ENCODE results near the gene ARHGDIA.

The ARHGDIA gene

DNA sequence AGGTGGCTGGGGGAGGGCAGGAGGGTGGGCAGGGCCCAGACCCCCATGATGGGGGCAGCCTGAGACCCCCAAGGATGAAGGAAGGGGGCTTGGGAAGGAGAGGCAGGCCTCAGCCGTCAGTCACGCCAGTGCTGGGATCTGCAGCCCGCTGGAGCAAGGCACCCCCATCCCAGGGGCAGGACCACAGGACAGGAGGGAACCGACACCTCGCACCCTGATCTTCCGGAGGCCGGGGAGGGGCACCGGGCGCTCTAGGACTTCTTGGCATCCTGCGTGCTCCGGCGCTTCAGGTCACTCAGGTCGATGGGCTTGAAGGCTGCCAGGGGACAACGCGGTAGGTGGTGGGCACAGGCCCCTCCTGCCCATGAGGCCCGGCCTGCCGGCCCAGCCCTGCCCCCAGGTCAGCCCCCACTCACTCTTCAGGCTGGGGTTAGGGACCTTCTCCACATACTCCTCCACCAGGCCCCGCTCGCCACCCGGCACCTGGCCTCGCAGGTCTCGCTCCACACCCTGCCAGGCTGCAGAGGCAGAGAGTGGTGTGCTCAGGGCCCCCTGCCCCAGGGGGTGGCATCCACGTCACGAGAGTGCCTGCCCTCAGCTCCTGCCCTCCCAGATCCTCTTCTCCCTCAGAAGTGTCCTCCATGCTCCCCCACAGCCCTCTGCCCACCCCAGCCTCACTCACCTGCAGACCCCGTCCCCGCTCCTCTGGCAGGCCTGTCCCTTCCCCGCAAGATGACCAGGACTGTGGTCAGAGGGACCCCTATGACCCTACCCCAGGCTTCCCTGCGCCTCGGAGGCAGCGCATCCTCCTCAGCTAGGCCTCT lies 47.9 kb downstream of the ARHGDIA start:
- no peak for DNase-seq

- no peak for DNase-seq
These were observed 48.9 kb downstream of the ARHGDIA start for GRCh38 chr17:81822312-81822637.

- DNase-seq, result no peak
These were observed 49.4 kb downstream of the ARHGDIA start for GRCh38 chr17:81821603-81822311.

- no peak for DNase-seq
These were observed 50.0 kb downstream of the ARHGDIA start for GRCh38 chr17:81821147-81821546.

DNA sequence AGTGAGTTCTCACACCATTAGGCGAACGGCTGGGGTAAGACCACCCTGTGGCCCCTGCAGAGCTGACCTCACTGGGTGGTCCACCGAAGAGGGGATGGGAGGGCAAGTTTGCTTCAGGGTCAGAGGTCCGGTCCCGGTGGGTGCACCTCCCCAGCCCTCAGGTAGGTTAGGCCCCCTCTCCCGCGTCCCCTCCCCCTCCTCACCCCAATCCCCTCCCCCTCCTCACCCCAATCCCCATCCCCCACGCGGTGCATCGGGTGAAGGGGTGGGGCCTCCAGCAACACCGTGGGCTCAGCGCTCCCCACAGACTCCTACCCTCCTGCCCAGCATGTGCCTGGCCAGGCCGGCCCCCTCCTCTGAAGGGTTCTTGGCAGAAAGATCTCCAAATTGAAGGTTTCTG lies 51.4 kb downstream of the ARHGDIA start:
- DNase-seq, result no peak

- no peak for DNase-seq
These were observed 53.4 kb downstream of the ARHGDIA start for GRCh38 chr17:81817758-81818147.
